Activated naive CD4-positive, alpha-beta T cell treated with anti-CD3 and anti-CD28 coated beads, Interleukin-2, amount 10 ng/mL, durations not matched to agents 7 days and 5 days (primary cell): ENCODE measurements around the gene DCC.

Experiments
- CTCF ChIA-PET: fragments of 350-600 bp; sonication (Branson Sonifier 250); formaldehyde crosslinking; loops from one replicate; lab custom pipeline; 2021; ENCODE audit warnings: antibody characterized with exemption; lab: Charles Lee
- DNase-seq: peaks from one replicate; pipeline ENCODE4 v3.0.0-alpha.2; 2020
- H3K27ac Mint-ChIP-seq: one replicate; pipeline ENCODE4 v1.8.0; 2021; ENCODE audit warnings: mild to moderate bottlenecking, moderate library complexity, mixed read lengths
- H3K27me3 Mint-ChIP-seq: one replicate; pipeline ENCODE4 v1.8.0; 2021; ENCODE audit warnings: mild to moderate bottlenecking, mixed read lengths
- H3K36me3 Mint-ChIP-seq: one replicate; pipeline ENCODE4 v1.8.0; 2021; ENCODE audit warnings: mixed read lengths
- H3K4me1 Mint-ChIP-seq: one replicate; pipeline ENCODE4 v1.8.0; 2021; ENCODE audit warnings: mixed read lengths
- H3K4me3 Mint-ChIP-seq: one replicate; pipeline ENCODE4 v1.8.0; 2021; ENCODE audit warnings: mild to moderate bottlenecking, moderate library complexity, mixed read lengths
- H3K9me3 Mint-ChIP-seq: one replicate; pipeline ENCODE4 v1.8.0; 2021; ENCODE audit warnings: mixed read lengths

DCC gene

GRCh38 chr18:52459890-52460289 is 119.9 kb downstream of the DCC start:
- Mint-ChIP-seq H3K4me1 (no peaks in the 10 kb centered on the region), H3K36me3 (no peaks in the 10 kb centered on the region), H3K4me3 (no peak overlapping the region), H3K27ac (no peak overlapping the region), H3K9me3 (peaks cover 5% of the 10 kb centered on the region), H3K27me3 (no peaks in the 10 kb centered on the region)
- CTCF ChIA-PET: no interaction called here
- DNase-seq: no peak

- H3K27me3 Mint-ChIP-seq: no peaks in the 10 kb centered on the region
- no peaks in the 10 kb centered on the region for H3K4me1 Mint-ChIP-seq
- H3K4me3 Mint-ChIP-seq: no peak overlapping the region
- H3K27ac Mint-ChIP-seq: no peak overlapping the region
- H3K36me3 Mint-ChIP-seq: no peaks in the 10 kb centered on the region
- DNase-seq: no peak
- CTCF ChIA-PET: interaction anchor here (0.5 kb wide), 1 partner anchor 208 kb away, joined by 3 read pairs; no protein-coding TSS in a partner anchor
- H3K9me3 Mint-ChIP-seq: peaks cover 5% of the 10 kb centered on the region
Observed at GRCh38 chr18:52462853-52463252, 122.9 kb downstream of the DCC start.

- no peak for DNase-seq
- CTCF ChIA-PET: no interaction called here
- H3K9me3 Mint-ChIP-seq: peaks cover 3% of the 10 kb centered on the region
- no peaks in the 10 kb centered on the region for H3K4me1 Mint-ChIP-seq
- H3K27ac Mint-ChIP-seq: no peak overlapping the region
- no peaks in the 10 kb centered on the region for H3K27me3 Mint-ChIP-seq
- no peaks in the 10 kb centered on the region for H3K36me3 Mint-ChIP-seq
- H3K4me3 Mint-ChIP-seq: no peak overlapping the region
Observed at GRCh38 chr18:52465391-52465790, 125.4 kb downstream of the DCC start.

- CTCF ChIA-PET: no interaction called here
- no peak for DNase-seq
- Mint-ChIP-seq H3K9me3 (no peaks in the 10 kb centered on the region), H3K27me3 (no peaks in the 10 kb centered on the region), H3K36me3 (no peaks in the 10 kb centered on the region), H3K27ac (no peak overlapping the region), H3K4me3 (no peak overlapping the region), H3K4me1 (no peaks in the 10 kb centered on the region)
Observed at GRCh38 chr18:52468496-52468895, 128.5 kb downstream of the DCC start.

- DNase-seq: no peak
- Mint-ChIP-seq H3K9me3 (no peaks in the 10 kb centered on the region), H3K4me3 (no peak overlapping the region), H3K36me3 (no peaks in the 10 kb centered on the region), H3K27me3 (no peaks in the 10 kb centered on the region), H3K4me1 (no peaks in the 10 kb centered on the region), H3K27ac (no peak overlapping the region)
- CTCF ChIA-PET: no interaction called here
Observed at GRCh38 chr18:52475325-52475724, 135.3 kb downstream of the DCC start.

GRCh38 chr18:52481116-52481515 is 141.1 kb downstream of the DCC start:
- Mint-ChIP-seq H3K4me3 (no peak overlapping the region), H3K27ac (no peak overlapping the region), H3K9me3 (no peaks in the 10 kb centered on the region), H3K27me3 (no peaks in the 10 kb centered on the region), H3K36me3 (no peaks in the 10 kb centered on the region), H3K4me1 (no peaks in the 10 kb centered on the region)
- CTCF ChIA-PET: no interaction called here
- DNase-seq: no peak

GRCh38 chr18:52484977-52485376 is 145.0 kb downstream of the DCC start:
- H3K36me3 Mint-ChIP-seq: no peaks in the 10 kb centered on the region
- peaks cover 2% of the 10 kb centered on the region for H3K9me3 Mint-ChIP-seq
- no peak overlapping the region for H3K4me3 Mint-ChIP-seq
- H3K27ac Mint-ChIP-seq: no peak overlapping the region
- no peaks in the 10 kb centered on the region for H3K27me3 Mint-ChIP-seq
- CTCF ChIA-PET: no interaction called here
- no peak for DNase-seq
- H3K4me1 Mint-ChIP-seq: no peaks in the 10 kb centered on the region

- peaks cover 2% of the 10 kb centered on the region for H3K9me3 Mint-ChIP-seq
- H3K36me3 Mint-ChIP-seq: no peaks in the 10 kb centered on the region
- no peak overlapping the region for H3K27ac Mint-ChIP-seq
- DNase-seq: no peak
- no peak overlapping the region for H3K4me3 Mint-ChIP-seq
- CTCF ChIA-PET: no interaction called here
- H3K4me1 Mint-ChIP-seq: no peaks in the 10 kb centered on the region
- H3K27me3 Mint-ChIP-seq: no peaks in the 10 kb centered on the region
Observed at GRCh38 chr18:52486052-52486451, 146.1 kb downstream of the DCC start.

GRCh38 chr18:52489396-52490306 is 149.7 kb downstream of the DCC start:
- CTCF ChIA-PET: no interaction called here
- Mint-ChIP-seq H3K27ac (no peak overlapping the region), H3K36me3 (no peaks in the 10 kb centered on the region), H3K4me3 (no peak overlapping the region), H3K4me1 (no peaks in the 10 kb centered on the region), H3K9me3 (peaks cover 8% of the 10 kb centered on the region), H3K27me3 (no peaks in the 10 kb centered on the region)
- no peak for DNase-seq

GRCh38 chr18:52496426-52496825 is 156.4 kb downstream of the DCC start:
- Mint-ChIP-seq H3K9me3 (peaks cover 9% of the 10 kb centered on the region), H3K4me3 (no peak overlapping the region), H3K36me3 (no peaks in the 10 kb centered on the region), H3K4me1 (no peaks in the 10 kb centered on the region), H3K27me3 (no peaks in the 10 kb centered on the region), H3K27ac (no peak overlapping the region)
- CTCF ChIA-PET: no interaction called here
- no peak for DNase-seq

GRCh38 chr18:52499016-52499415 is 159.0 kb downstream of the DCC start:
- CTCF ChIA-PET: no interaction called here
- Mint-ChIP-seq H3K27ac (no peak overlapping the region), H3K9me3 (peaks cover 6% of the 10 kb centered on the region)

GRCh38 chr18:52499644-52500043 is 159.6 kb downstream of the DCC start:
- Mint-ChIP-seq H3K4me3 (no peak overlapping the region), H3K9me3 (peaks cover 3% of the 10 kb centered on the region), H3K27ac (no peak overlapping the region), H3K27me3 (no peaks in the 10 kb centered on the region), H3K4me1 (no peaks in the 10 kb centered on the region), H3K36me3 (no peaks in the 10 kb centered on the region)
- CTCF ChIA-PET: no interaction called here
- no peak for DNase-seq

More at GRCh38 chr18:52499016-52499415, 159.0 kb downstream of the DCC start:
- DNase-seq: no peak
- no peaks in the 10 kb centered on the region for H3K4me1 Mint-ChIP-seq
- H3K27me3 Mint-ChIP-seq: no peaks in the 10 kb centered on the region
- no peak overlapping the region for H3K4me3 Mint-ChIP-seq
- H3K36me3 Mint-ChIP-seq: no peaks in the 10 kb centered on the region

GRCh38 chr18:52504589-52504988 is 164.6 kb downstream of the DCC start:
- H3K27me3 Mint-ChIP-seq: no peaks in the 10 kb centered on the region
- H3K9me3 Mint-ChIP-seq: no peaks in the 10 kb centered on the region
- CTCF ChIA-PET: no interaction called here
- no peak overlapping the region for H3K27ac Mint-ChIP-seq
- no peaks in the 10 kb centered on the region for H3K36me3 Mint-ChIP-seq
- H3K4me1 Mint-ChIP-seq: no peaks in the 10 kb centered on the region
- no peak for DNase-seq
- H3K4me3 Mint-ChIP-seq: no peak overlapping the region

- Mint-ChIP-seq H3K9me3 (peaks cover 2% of the 10 kb centered on the region), H3K4me3 (no peak overlapping the region), H3K27me3 (no peaks in the 10 kb centered on the region), H3K36me3 (no peaks in the 10 kb centered on the region), H3K27ac (no peak overlapping the region), H3K4me1 (no peaks in the 10 kb centered on the region)
- DNase-seq: no peak
- CTCF ChIA-PET: no interaction called here
Observed at GRCh38 chr18:52510139-52510538, 170.1 kb downstream of the DCC start.

GRCh38 chr18:52518086-52518485 is 178.1 kb downstream of the DCC start:
- DNase-seq: no peak
- H3K4me1 Mint-ChIP-seq: no peaks in the 10 kb centered on the region
- no peaks in the 10 kb centered on the region for H3K36me3 Mint-ChIP-seq
- H3K9me3 Mint-ChIP-seq: no peaks in the 10 kb centered on the region
- H3K27me3 Mint-ChIP-seq: no peaks in the 10 kb centered on the region
- CTCF ChIA-PET: no interaction called here
- no peak overlapping the region for H3K27ac Mint-ChIP-seq
- no peak overlapping the region for H3K4me3 Mint-ChIP-seq
